ENCODE results near the gene DCTN5.
"Not testable (repeated sequence)": the region's sequence is repeated elsewhere in the genome, so short reads cannot be mapped to it uniquely, and the experiment has no call there.

Gene DCTN5

GRCh38 chr16:23640931-23641765 lies at the start of gene DCTN5, which contains the start of gene PALB2:
TSS of gene DCTN5 (plus strand) at chr16:23641466. CDS start at chr16:23641543, 77 bp downstream.
TSS of gene PALB2 (minus strand) at chr16:23641310. CDS start at chr16:23641157, 153 bp downstream.
- TF ChIP-seq POLR2A (IDR thresholded peaks at IDR 0.05; ENCODE audit: low read length) (peak; percentile 81), GATA1 (IDR thresholded peaks at IDR 0.05; ENCODE audit: low read depth, low read length) (no peak)

GRCh38 chr16:23594186-23594585 lies 47.1 kb upstream of the DCTN5 start:
- TF ChIP-seq POLR2A (IDR thresholded peaks at IDR 0.05; ENCODE audit: low read length) (no peak), GATA1 (IDR thresholded peaks at IDR 0.05; ENCODE audit: low read depth, low read length) (no peak)
- DNase-seq = no peak

More at GRCh38 chr16:23640931-23641765, at the start of gene DCTN5, which contains the start of gene PALB2:
- peak; percentile 95 for DNase-seq

GRCh38 chr16:23595246-23595950 lies 45.9 kb upstream of the DCTN5 start:
- DNase-seq = peak; percentile 45 to 60
- TF ChIP-seq POLR2A (IDR thresholded peaks at IDR 0.05; ENCODE audit: low read length) (no peak), GATA1 (IDR thresholded peaks at IDR 0.05; ENCODE audit: low read depth, low read length) (no peak)

- peak; percentile 57 for TF ChIP-seq POLR2A (IDR thresholded peaks at IDR 0.05; ENCODE audit: low read length)
- no peak for TF ChIP-seq GATA1 (IDR thresholded peaks at IDR 0.05; ENCODE audit: low read depth, low read length)
- peak; percentile 93 to 96 for DNase-seq
Observed at GRCh38 chr16:23595951-23596720, 45.1 kb upstream of the DCTN5 start, which contains the start of gene NDUFAB1. TSS of gene NDUFAB1 (minus strand) at chr16:23596316. CDS start at chr16:23596290, 26 bp downstream.

GRCh38 chr16:23597003-23597756 lies 44.1 kb upstream of the DCTN5 start:
- TF ChIP-seq GATA1 (IDR thresholded peaks at IDR 0.05; ENCODE audit: low read depth, low read length) (no peak), POLR2A (IDR thresholded peaks at IDR 0.05; ENCODE audit: low read length) (no peak)
- DNase-seq = peak; percentile 77 to 83

GRCh38 chr16:23607726-23608125 lies 33.5 kb upstream of the DCTN5 start:
- TF ChIP-seq POLR2A (IDR thresholded peaks at IDR 0.05; ENCODE audit: low read length) (no peak), GATA1 (IDR thresholded peaks at IDR 0.05; ENCODE audit: low read depth, low read length) (no peak)
- DNase-seq = no peak

GRCh38 chr16:23608194-23608593 lies 33.1 kb upstream of the DCTN5 start:
- no peak for DNase-seq
- TF ChIP-seq GATA1 (IDR thresholded peaks at IDR 0.05; ENCODE audit: low read depth, low read length) (no peak), POLR2A (IDR thresholded peaks at IDR 0.05; ENCODE audit: low read length) (no peak)

- no peak for DNase-seq
- TF ChIP-seq GATA1 (IDR thresholded peaks at IDR 0.05; ENCODE audit: low read depth, low read length) = no peak
- TF ChIP-seq POLR2A (IDR thresholded peaks at IDR 0.05; ENCODE audit: low read length) = no peak
Observed at GRCh38 chr16:23609929-23610328, 31.3 kb upstream of the DCTN5 start.

GRCh38 chr16:23610905-23611304 lies 30.4 kb upstream of the DCTN5 start:
- DNase-seq = not testable (repeated sequence)

- TF ChIP-seq POLR2A (IDR thresholded peaks at IDR 0.05; ENCODE audit: low read length) = no peak
- DNase-seq = no peak
Observed at GRCh38 chr16:23611936-23612335, 29.3 kb upstream of the DCTN5 start.

GRCh38 chr16:23615805-23616204 lies 25.5 kb upstream of the DCTN5 start:
- DNase-seq = no peak
- TF ChIP-seq GATA1 (IDR thresholded peaks at IDR 0.05; ENCODE audit: low read depth, low read length) = no peak
- no peak for TF ChIP-seq POLR2A (IDR thresholded peaks at IDR 0.05; ENCODE audit: low read length)

GRCh38 chr16:23624092-23624491 lies 17.2 kb upstream of the DCTN5 start:
- TF ChIP-seq POLR2A (IDR thresholded peaks at IDR 0.05; ENCODE audit: low read length) (no peak), GATA1 (IDR thresholded peaks at IDR 0.05; ENCODE audit: low read depth, low read length) (no peak)
- no peak for DNase-seq

- TF ChIP-seq POLR2A (IDR thresholded peaks at IDR 0.05; ENCODE audit: low read length) (no peak), GATA1 (IDR thresholded peaks at IDR 0.05; ENCODE audit: low read depth, low read length) (no peak)
Observed at GRCh38 chr16:23629516-23629915, 11.8 kb upstream of the DCTN5 start.

GRCh38 chr16:23631874-23632273 lies 9.4 kb upstream of the DCTN5 start:
- not testable (repeated sequence) for DNase-seq

More at GRCh38 chr16:23629516-23629915, 11.8 kb upstream of the DCTN5 start:
- DNase-seq = no peak
